Left renal cortex interstitium (tissue), 4 donors: ENCODE results near the gene PGAP6. TPM values are rescaled to one million over a fixed set of nuclear protein-coding genes. Genes with fewer than 3 reads are reported as not detected.
"Not testable (repeated sequence)": the region's sequence is repeated elsewhere in the genome, so short reads cannot be mapped to it uniquely, and the experiment has no call there.

Experiments
- DNase-seq, 4 donors: peaks; one replicate each; pipeline ENCODE4 v3.0.0-alpha.2; 2013; ENCODE audit warnings: low read depth in 4 of 4, low spot score in 2 of 4, missing footprints in 1 of 4
- polyA plus RNA-seq, 4 donors: library from polyadenylated mRNA; unstranded; fragments of 120-200 nt; gene quantifications; one replicate each; pipeline ENCODE4 v1.2.1, GENCODE V29; 2013; ENCODE audit not compliant: insufficient read length in 4 of 4

PGAP6 gene
- polyA plus RNA-seq, 4 donors = 64.1 to 72.1 (median 69.3) TPM

GRCh38 chr16:353404-354290 lies 28.1 kb downstream of the PGAP6 start:
- no peak for DNase-seq

GRCh38 chr16:352547-353403 lies 29.0 kb downstream of the PGAP6 start, which contains the start of gene AXIN1:
Gene AXIN1 (minus strand): TSS chr16:352723. CDS start chr16:347025, 5,698 bp downstream.
- DNase-seq = peak; percentile 64 to 91 (median 87)

GRCh38 chr16:351804-352520 lies 29.8 kb downstream of the PGAP6 start:
- DNase-seq = no peak

GRCh38 chr16:350203-350602 lies 31.6 kb downstream of the PGAP6 start:
- DNase-seq = no peak

- DNase-seq = no peak
Observed at GRCh38 chr16:349211-349610, 32.6 kb downstream of the PGAP6 start.

GRCh38 chr16:348495-348894 lies 33.3 kb downstream of the PGAP6 start:
- DNase-seq = not testable (repeated sequence)

GRCh38 chr16:347203-347602 lies 34.6 kb downstream of the PGAP6 start:
- DNase-seq = no peak

GRCh38 chr16:346587-346986 lies 35.2 kb downstream of the PGAP6 start:
- no peak for DNase-seq

GRCh38 chr16:345772-346171 lies 36.0 kb downstream of the PGAP6 start:
- no peak for DNase-seq

GRCh38 chr16:342455-343213 lies 39.1 kb downstream of the PGAP6 start:
- DNase-seq = no peak

- not testable (repeated sequence) for DNase-seq
Observed at GRCh38 chr16:341974-342336, 39.8 kb downstream of the PGAP6 start.

- not testable (repeated sequence) for DNase-seq
Observed at GRCh38 chr16:341095-341973, 40.4 kb downstream of the PGAP6 start.

GRCh38 chr16:340370-341091 lies 41.2 kb downstream of the PGAP6 start:
- DNase-seq = no peak

- no peak for DNase-seq
Observed at GRCh38 chr16:339680-340079, 42.1 kb downstream of the PGAP6 start.

- no peak for DNase-seq
Observed at GRCh38 chr16:337975-338575, 43.7 kb downstream of the PGAP6 start.

GRCh38 chr16:337437-337836 lies 44.3 kb downstream of the PGAP6 start:
- no peak for DNase-seq

GRCh38 chr16:336269-336668 lies 45.5 kb downstream of the PGAP6 start:
- no peak for DNase-seq
